Measurements from ENCODE around the gene UBXN10.

UBXN10 gene

GRCh38 chr1:20141466-20141865 is 44.4 kb upstream of the UBXN10 start:
- no peak overlapping the region for H3K4me3 ChIP-seq (IDR thresholded peaks at IDR 0.05; ENCODE audit: insufficient read depth, low read depth, low read length)
- H2AFZ ChIP-seq (ENCODE audit: low read depth), result no peak overlapping the region
- no peaks in the 10 kb centered on the region for H3K4me1 ChIP-seq (ENCODE audit: low read depth, poor library complexity, severe bottlenecking)
- no peaks in the 10 kb centered on the region for H4K20me1 ChIP-seq (ENCODE audit: insufficient read depth)
- no peaks in the 10 kb centered on the region for H3K79me2 ChIP-seq (ENCODE audit: insufficient read depth, low read depth)
- H3K27ac ChIP-seq, result no peak overlapping the region
- no peak overlapping the region for H3K9ac ChIP-seq
- peaks cover 14% of the 10 kb centered on the region for H3K27me3 ChIP-seq (ENCODE audit: insufficient read depth, low read depth)
- H3K36me3 ChIP-seq (ENCODE audit: insufficient read depth), result no peaks in the 10 kb centered on the region
- no peak for TF ChIP-seq CTCF (conservative IDR thresholded peaks at IDR 0.05; ENCODE audit: low read depth, low read length)
- H3K4me2 ChIP-seq, result no peak overlapping the region

- Histone ChIP-seq H3K79me2 (ENCODE audit: insufficient read depth, low read depth) (no peaks in the 10 kb centered on the region), H3K4me1 (ENCODE audit: low read depth, poor library complexity, severe bottlenecking) (no peaks in the 10 kb centered on the region), H3K36me3 (ENCODE audit: insufficient read depth) (no peaks in the 10 kb centered on the region), H3K4me2 (no peak overlapping the region), H3K27ac (no peak overlapping the region), H3K27me3 (ENCODE audit: insufficient read depth, low read depth) (peaks cover 8% of the 10 kb centered on the region; the same call in 1 of the 2 replicates), H3K4me3 (IDR thresholded peaks at IDR 0.05; ENCODE audit: insufficient read depth, low read depth, low read length) (no peak overlapping the region), H4K20me1 (ENCODE audit: insufficient read depth) (no peaks in the 10 kb centered on the region), H3K9ac (no peak overlapping the region), H2AFZ (ENCODE audit: low read depth) (no peak overlapping the region)
- no peak for TF ChIP-seq CTCF (conservative IDR thresholded peaks at IDR 0.05; ENCODE audit: low read depth, low read length)
These were observed 43.7 kb upstream of the UBXN10 start for GRCh38 chr1:20142001-20142710.

- H2AFZ ChIP-seq (ENCODE audit: low read depth), result no peak overlapping the region
- no peaks in the 10 kb centered on the region for H3K4me1 ChIP-seq (ENCODE audit: low read depth, poor library complexity, severe bottlenecking)
- H3K4me3 ChIP-seq (IDR thresholded peaks at IDR 0.05; ENCODE audit: insufficient read depth, low read depth, low read length), result no peak overlapping the region
- no peak for TF ChIP-seq CTCF (conservative IDR thresholded peaks at IDR 0.05; ENCODE audit: low read depth, low read length)
- no peak overlapping the region for H3K27ac ChIP-seq
- no peak overlapping the region for H3K4me2 ChIP-seq
- no peaks in the 10 kb centered on the region for H3K79me2 ChIP-seq (ENCODE audit: insufficient read depth, low read depth)
- no peaks in the 10 kb centered on the region for H4K20me1 ChIP-seq (ENCODE audit: insufficient read depth)
- no peak overlapping the region for H3K9ac ChIP-seq
- peaks cover 8% of the 10 kb centered on the region; the same call in 1 of the 2 replicates for H3K27me3 ChIP-seq (ENCODE audit: insufficient read depth, low read depth)
- H3K36me3 ChIP-seq (ENCODE audit: insufficient read depth), result no peaks in the 10 kb centered on the region
These were observed 42.6 kb upstream of the UBXN10 start for GRCh38 chr1:20143318-20143717.

GRCh38 chr1:20143734-20144565 is 41.9 kb upstream of the UBXN10 start:
- Histone ChIP-seq H3K9ac (no peak overlapping the region), H2AFZ (ENCODE audit: low read depth) (no peak overlapping the region), H3K4me3 (IDR thresholded peaks at IDR 0.05; ENCODE audit: insufficient read depth, low read depth, low read length) (no peak overlapping the region), H3K4me1 (ENCODE audit: low read depth, poor library complexity, severe bottlenecking) (no peaks in the 10 kb centered on the region), H3K4me2 (no peak overlapping the region), H3K79me2 (ENCODE audit: insufficient read depth, low read depth) (no peaks in the 10 kb centered on the region), H3K27ac (no peak overlapping the region), H3K36me3 (ENCODE audit: insufficient read depth) (no peaks in the 10 kb centered on the region), H3K27me3 (ENCODE audit: insufficient read depth, low read depth) (peaks cover 8% of the 10 kb centered on the region; the same call in 1 of the 2 replicates), H4K20me1 (ENCODE audit: insufficient read depth) (no peaks in the 10 kb centered on the region)
- TF ChIP-seq CTCF (conservative IDR thresholded peaks at IDR 0.05; ENCODE audit: low read depth, low read length), result no peak
